ENCODE measurements around the gene PPP2R2C.

The PPP2R2C gene

DNA sequence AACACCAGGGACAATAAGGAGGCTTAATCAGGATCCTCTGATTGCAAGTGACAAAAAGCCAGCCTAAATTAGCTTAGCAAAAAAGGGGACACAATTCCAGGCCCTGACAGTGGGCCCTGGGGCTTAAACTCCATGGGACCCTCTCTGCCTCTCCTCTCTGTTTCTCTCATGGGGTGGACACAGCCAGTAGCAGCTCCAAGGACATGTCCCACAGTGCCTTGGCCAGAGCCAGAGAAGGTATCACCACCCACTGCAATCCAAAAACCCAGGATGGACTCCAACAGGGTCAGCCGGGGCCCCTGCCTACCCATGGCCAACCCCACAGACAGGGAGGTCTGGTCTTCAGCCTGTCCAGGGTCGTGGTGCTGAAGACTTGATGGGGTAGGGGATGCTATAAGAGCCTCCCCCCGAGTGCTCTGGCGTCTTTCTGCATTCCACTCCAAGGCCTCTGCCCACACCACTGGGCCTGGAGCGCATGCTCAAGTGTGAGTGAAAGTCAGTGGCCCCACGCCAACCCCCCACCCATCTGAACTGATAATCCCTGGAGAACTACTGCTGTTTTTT, 19.7 kb upstream of the PPP2R2C start:
- peaks cover 2% of the 10 kb centered on the region for H3K36me3 ChIP-seq (ENCODE audit: control insufficient read depth, insufficient read depth, low read length)
- H3K27me3 ChIP-seq (ENCODE audit: control insufficient read depth, insufficient read depth, low read length): peaks cover 2% of the 10 kb centered on the region
- H3K27ac ChIP-seq (ENCODE audit: low read depth, low read length): no peak overlapping the region
- no peak overlapping the region for H3K9ac ChIP-seq (ENCODE audit: low read length)
- no peak overlapping the region for H3K4me3 ChIP-seq (ENCODE audit: low read length)
- H3K4me1 ChIP-seq (ENCODE audit: control insufficient read depth, insufficient read depth, low read length): peaks cover 3% of the 10 kb centered on the region

DNA sequence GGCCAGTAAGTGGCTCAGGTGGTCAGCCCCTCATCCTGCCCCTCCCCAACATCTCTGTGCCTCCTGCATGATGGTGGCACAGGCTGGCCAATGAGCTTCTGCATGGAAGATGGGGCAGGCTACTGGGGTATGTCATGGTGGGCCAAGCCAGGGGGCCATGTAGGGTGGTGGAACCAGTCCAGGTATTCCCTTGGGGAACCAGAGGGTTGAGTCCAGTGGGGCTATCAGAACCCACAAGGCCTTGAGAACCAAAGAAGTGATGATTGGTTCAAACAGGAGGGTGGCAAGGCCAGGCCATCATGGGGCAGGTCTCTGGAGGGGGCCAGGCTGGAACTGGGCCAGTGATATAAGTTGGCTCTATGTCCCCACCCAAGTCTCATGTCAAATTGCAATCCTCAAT, 18.8 kb upstream of the PPP2R2C start:
- Histone ChIP-seq H3K27me3 (ENCODE audit: control insufficient read depth, insufficient read depth, low read length) (peaks cover 2% of the 10 kb centered on the region), H3K36me3 (ENCODE audit: control insufficient read depth, insufficient read depth, low read length) (peaks cover 2% of the 10 kb centered on the region), H3K27ac (ENCODE audit: low read depth, low read length) (no peak overlapping the region)

GRCh38 chr4:6489927-6490326, 17.5 kb upstream of the PPP2R2C start:
- Histone ChIP-seq H3K4me3 (ENCODE audit: low read length) (no peak overlapping the region), H3K4me1 (ENCODE audit: control insufficient read depth, insufficient read depth, low read length) (peaks cover 3% of the 10 kb centered on the region), H3K9ac (ENCODE audit: low read length) (no peak overlapping the region), H3K27me3 (ENCODE audit: control insufficient read depth, insufficient read depth, low read length) (peaks cover 2% of the 10 kb centered on the region), H3K27ac (ENCODE audit: low read depth, low read length) (no peak overlapping the region), H3K36me3 (ENCODE audit: control insufficient read depth, insufficient read depth, low read length) (peaks cover 2% of the 10 kb centered on the region)

More for the DNA sequence above, 18.8 kb upstream of the PPP2R2C start:
- H3K9ac ChIP-seq (ENCODE audit: low read length): no peak overlapping the region
- peaks cover 3% of the 10 kb centered on the region for H3K4me1 ChIP-seq (ENCODE audit: control insufficient read depth, insufficient read depth, low read length)
- H3K4me3 ChIP-seq (ENCODE audit: low read length): no peak overlapping the region

GRCh38 chr4:6487466-6487865, 15.1 kb upstream of the PPP2R2C start:
- Histone ChIP-seq H3K27ac (ENCODE audit: low read depth, low read length) (no peak overlapping the region), H3K4me3 (ENCODE audit: low read length) (no peak overlapping the region), H3K36me3 (ENCODE audit: control insufficient read depth, insufficient read depth, low read length) (peaks cover 2% of the 10 kb centered on the region), H3K9ac (ENCODE audit: low read length) (no peak overlapping the region), H3K4me1 (ENCODE audit: control insufficient read depth, insufficient read depth, low read length) (no peaks in the 10 kb centered on the region), H3K27me3 (ENCODE audit: control insufficient read depth, insufficient read depth, low read length) (peaks cover 2% of the 10 kb centered on the region)

DNA sequence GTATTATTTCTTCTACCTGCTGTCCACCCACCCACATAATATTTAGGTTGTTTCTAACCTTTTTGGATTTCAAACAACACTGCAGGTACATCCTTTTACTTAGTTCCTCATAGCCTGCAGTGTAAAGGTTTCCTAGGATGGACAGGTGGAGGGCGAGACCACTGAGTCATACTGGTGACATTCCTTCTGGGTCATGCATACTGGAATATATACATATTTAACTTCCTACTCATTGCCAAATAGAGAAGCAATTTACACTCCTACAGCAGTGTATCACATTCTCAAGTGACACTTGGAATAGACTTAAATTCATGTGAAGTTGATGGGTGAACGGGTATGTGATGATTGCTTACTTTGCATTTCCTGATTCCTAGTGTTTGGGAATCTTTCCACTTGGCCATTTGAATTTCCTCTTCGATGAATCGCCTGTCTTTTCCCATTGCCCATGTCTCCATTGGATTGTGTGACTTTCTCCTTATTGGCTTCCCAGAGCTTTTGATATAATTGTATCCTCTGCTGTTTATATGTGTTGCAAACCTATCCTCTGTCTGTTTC, 8.2 kb upstream of the PPP2R2C start:
- Histone ChIP-seq H3K4me1 (ENCODE audit: control insufficient read depth, insufficient read depth, low read length) (no peaks in the 10 kb centered on the region), H3K36me3 (ENCODE audit: control insufficient read depth, insufficient read depth, low read length) (no peaks in the 10 kb centered on the region), H3K9ac (ENCODE audit: low read length) (no peak overlapping the region), H3K4me3 (ENCODE audit: low read length) (no peak overlapping the region), H3K27ac (ENCODE audit: low read depth, low read length) (no peak overlapping the region), H3K27me3 (ENCODE audit: control insufficient read depth, insufficient read depth, low read length) (peaks cover 2% of the 10 kb centered on the region)

DNA sequence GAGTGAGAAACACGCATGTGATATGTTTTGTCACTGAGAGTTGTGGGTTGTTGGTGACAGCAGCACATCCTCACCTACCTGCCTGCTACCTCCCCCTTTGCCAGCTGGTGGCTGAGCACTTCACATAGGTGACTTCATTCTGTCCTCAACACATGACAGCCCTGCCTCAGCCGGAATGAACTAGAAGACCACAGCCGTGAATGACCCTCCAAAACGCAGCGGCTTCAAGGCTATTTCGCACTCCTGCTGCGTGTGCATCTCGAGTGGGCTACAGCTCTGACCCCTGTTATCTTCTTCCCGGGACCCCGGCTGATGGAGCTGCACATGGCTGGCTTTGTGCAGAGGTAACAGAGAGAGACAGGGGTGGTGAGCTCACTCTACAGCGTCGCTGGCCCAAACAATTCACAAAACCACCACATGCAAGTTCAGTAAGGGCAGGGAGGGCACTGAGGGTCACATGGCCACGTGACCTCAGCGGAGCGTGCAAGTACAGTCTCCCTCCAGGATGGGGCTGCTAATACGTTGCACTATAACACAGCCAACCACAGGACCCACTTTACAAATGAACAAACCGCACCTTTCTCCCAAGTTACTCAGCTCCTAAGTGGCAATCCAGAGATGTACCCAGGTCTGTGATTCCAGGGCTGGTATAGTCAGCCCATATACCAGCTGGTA, 6.3 kb upstream of the PPP2R2C start:
- no peaks in the 10 kb centered on the region for H3K4me1 ChIP-seq (ENCODE audit: control insufficient read depth, insufficient read depth, low read length)
- no peak overlapping the region for H3K27ac ChIP-seq (ENCODE audit: low read depth, low read length)
- H3K4me3 ChIP-seq (ENCODE audit: low read length): no peak overlapping the region
- H3K36me3 ChIP-seq (ENCODE audit: control insufficient read depth, insufficient read depth, low read length): no peaks in the 10 kb centered on the region
- H3K9ac ChIP-seq (ENCODE audit: low read length): no peak overlapping the region
- H3K27me3 ChIP-seq (ENCODE audit: control insufficient read depth, insufficient read depth, low read length): peaks cover 2% of the 10 kb centered on the region

- H3K36me3 ChIP-seq (ENCODE audit: control insufficient read depth, insufficient read depth, low read length): no peaks in the 10 kb centered on the region
- H3K27me3 ChIP-seq (ENCODE audit: control insufficient read depth, insufficient read depth, low read length): peaks cover 10% of the 10 kb centered on the region
- no peaks in the 10 kb centered on the region for H3K4me1 ChIP-seq (ENCODE audit: control insufficient read depth, insufficient read depth, low read length)
- H3K27ac ChIP-seq (ENCODE audit: low read depth, low read length): no peak overlapping the region
- no peak overlapping the region for H3K9ac ChIP-seq (ENCODE audit: low read length)
- no peak overlapping the region for H3K4me3 ChIP-seq (ENCODE audit: low read length)
Observed at GRCh38 chr4:6476893-6477292, 4.5 kb upstream of the PPP2R2C start.

DNA sequence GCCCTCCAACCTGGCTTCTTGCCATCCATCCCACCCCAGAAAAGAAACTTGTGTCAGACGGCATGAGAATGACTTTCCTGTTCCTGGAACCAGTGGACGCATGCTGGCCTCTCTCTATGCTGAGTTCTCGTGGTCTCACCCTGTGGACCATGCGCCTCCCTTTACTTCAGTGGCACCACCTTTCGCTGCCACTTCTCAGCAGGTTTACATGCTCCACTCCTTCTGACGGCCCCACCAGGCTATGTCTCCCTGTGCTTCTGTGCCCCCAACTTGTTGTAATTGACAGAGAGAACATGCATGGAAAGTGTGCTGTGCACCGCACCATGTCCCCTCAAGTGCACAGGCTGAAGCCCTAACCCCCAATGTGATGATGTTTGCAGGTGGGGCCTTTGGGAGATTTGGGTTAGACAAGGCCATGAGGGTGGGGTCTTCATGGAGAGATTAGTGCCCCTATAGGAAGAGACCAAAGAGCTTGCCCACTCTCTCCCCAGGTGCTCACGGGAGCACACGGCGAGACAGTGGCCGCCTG, 3.1 kb upstream of the PPP2R2C start:
- Histone ChIP-seq H3K9ac (ENCODE audit: low read length) (no peak overlapping the region), H3K27ac (ENCODE audit: low read depth, low read length) (no peak overlapping the region), H3K4me1 (ENCODE audit: control insufficient read depth, insufficient read depth, low read length) (no peaks in the 10 kb centered on the region), H3K4me3 (ENCODE audit: low read length) (no peak overlapping the region), H3K27me3 (ENCODE audit: control insufficient read depth, insufficient read depth, low read length) (peaks cover 13% of the 10 kb centered on the region), H3K36me3 (ENCODE audit: control insufficient read depth, insufficient read depth, low read length) (no peaks in the 10 kb centered on the region)

- Histone ChIP-seq H3K36me3 (ENCODE audit: control insufficient read depth, insufficient read depth, low read length) (no peaks in the 10 kb centered on the region), H3K27me3 (ENCODE audit: control insufficient read depth, insufficient read depth, low read length) (peaks cover 18% of the 10 kb centered on the region), H3K9ac (ENCODE audit: low read length) (no peak overlapping the region), H3K4me3 (ENCODE audit: low read length) (no peak overlapping the region), H3K4me1 (ENCODE audit: control insufficient read depth, insufficient read depth, low read length) (peaks cover 3% of the 10 kb centered on the region), H3K27ac (ENCODE audit: low read depth, low read length) (no peak overlapping the region)
Observed at GRCh38 chr4:6474705-6475457, 2.5 kb upstream of the PPP2R2C start.

GRCh38 chr4:6474053-6474568, 1.7 kb upstream of the PPP2R2C start:
- Histone ChIP-seq H3K4me1 (ENCODE audit: control insufficient read depth, insufficient read depth, low read length) (peaks cover 3% of the 10 kb centered on the region), H3K9ac (ENCODE audit: low read length) (no peak overlapping the region), H3K4me3 (ENCODE audit: low read length) (no peak overlapping the region), H3K36me3 (ENCODE audit: control insufficient read depth, insufficient read depth, low read length) (no peaks in the 10 kb centered on the region), H3K27me3 (ENCODE audit: control insufficient read depth, insufficient read depth, low read length) (peaks cover 19% of the 10 kb centered on the region), H3K27ac (ENCODE audit: low read depth, low read length) (no peak overlapping the region)

DNA sequence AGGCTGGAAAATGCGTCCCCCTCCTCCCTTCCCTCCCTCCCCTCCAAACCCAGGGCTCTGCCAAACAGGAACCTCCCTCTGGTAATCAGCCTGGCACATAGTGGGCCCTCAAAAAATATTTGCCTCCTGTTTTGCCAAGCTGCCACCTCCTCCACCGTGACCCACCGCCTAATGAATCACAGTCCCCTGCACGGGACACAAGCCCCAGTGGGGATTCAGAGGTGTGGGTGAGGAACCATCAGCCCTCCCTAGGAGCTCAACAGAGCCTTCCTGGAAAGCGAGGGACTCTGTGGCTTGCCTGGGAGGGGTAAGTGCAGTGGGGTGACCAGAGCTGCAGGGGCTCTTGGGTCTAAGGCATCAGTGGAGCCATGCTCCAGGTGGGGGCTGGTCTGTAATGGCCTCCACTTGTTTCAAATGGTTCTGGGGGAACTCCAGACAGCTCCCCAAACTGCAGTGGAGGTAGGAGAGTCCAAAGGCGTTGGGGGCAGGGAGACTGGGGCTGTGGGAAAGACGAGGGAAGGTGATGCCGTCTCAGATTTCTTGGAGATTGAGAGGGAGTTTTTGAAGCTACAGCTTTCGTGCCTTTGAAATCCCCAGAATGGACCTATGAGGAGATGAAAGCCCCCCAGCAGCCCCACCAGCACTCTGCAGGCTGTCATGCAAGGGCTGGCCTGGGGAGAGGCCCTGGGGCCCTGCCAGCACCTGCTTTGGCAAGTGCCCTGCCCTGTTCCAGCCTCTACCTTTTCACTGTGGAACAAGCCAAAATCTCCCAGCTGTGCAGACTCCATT, 1.0 kb upstream of the PPP2R2C start:
- H3K36me3 ChIP-seq (ENCODE audit: control insufficient read depth, insufficient read depth, low read length): no peaks in the 10 kb centered on the region
- H3K4me3 ChIP-seq (ENCODE audit: low read length): no peak overlapping the region
- H3K27ac ChIP-seq (ENCODE audit: low read depth, low read length): no peak overlapping the region
- H3K4me1 ChIP-seq (ENCODE audit: control insufficient read depth, insufficient read depth, low read length): peaks cover 3% of the 10 kb centered on the region
- H3K9ac ChIP-seq (ENCODE audit: low read length): no peak overlapping the region
- peaks cover 19% of the 10 kb centered on the region for H3K27me3 ChIP-seq (ENCODE audit: control insufficient read depth, insufficient read depth, low read length)

DNA sequence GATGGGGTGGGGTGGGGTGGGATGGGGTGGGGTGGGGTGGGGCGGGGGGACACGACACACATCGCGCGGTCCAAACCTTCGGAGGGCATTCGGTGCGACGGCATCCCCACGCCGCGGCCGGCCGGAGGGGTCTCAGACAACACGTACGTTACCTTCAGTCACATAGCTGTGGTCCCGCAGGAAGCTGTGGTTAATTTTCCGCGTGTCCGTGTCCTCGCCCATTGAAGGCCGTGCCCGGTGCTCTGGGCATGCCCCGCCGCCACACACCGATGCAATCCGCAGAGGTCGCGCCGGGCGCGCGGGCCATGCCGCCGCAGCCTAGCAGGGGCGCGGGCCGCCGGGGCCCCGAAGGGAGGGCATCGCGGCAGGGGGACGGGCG, 417 bp downstream of the PPP2R2C start:
- H3K27ac ChIP-seq (ENCODE audit: low read depth, low read length): no peak overlapping the region
- H3K27me3 ChIP-seq (ENCODE audit: control insufficient read depth, insufficient read depth, low read length): peaks cover 17% of the 10 kb centered on the region
- H3K4me1 ChIP-seq (ENCODE audit: control insufficient read depth, insufficient read depth, low read length): peaks cover 3% of the 10 kb centered on the region
- no peak overlapping the region for H3K9ac ChIP-seq (ENCODE audit: low read length)
- no peak overlapping the region for H3K4me3 ChIP-seq (ENCODE audit: low read length)
- no peaks in the 10 kb centered on the region for H3K36me3 ChIP-seq (ENCODE audit: control insufficient read depth, insufficient read depth, low read length)

All from rectal smooth muscle tissue (tissue), 1 donor.